GM21423 (cell line): ENCODE results near the gene TRAF1.
A peak's percentile ranks its signal among the peaks of the same experiment; 100 is the strongest.

ENCODE experiments used
- ATAC-seq: cut with Tn5 transposase; IDR thresholded peaks from one replicate; pipeline ENCODE4 v1.9.1; 2021; ENCODE audit warnings: mild to moderate bottlenecking, moderate library complexity; ENCODE audit not compliant: unreplicated experiment

The TRAF1 gene

DNA sequence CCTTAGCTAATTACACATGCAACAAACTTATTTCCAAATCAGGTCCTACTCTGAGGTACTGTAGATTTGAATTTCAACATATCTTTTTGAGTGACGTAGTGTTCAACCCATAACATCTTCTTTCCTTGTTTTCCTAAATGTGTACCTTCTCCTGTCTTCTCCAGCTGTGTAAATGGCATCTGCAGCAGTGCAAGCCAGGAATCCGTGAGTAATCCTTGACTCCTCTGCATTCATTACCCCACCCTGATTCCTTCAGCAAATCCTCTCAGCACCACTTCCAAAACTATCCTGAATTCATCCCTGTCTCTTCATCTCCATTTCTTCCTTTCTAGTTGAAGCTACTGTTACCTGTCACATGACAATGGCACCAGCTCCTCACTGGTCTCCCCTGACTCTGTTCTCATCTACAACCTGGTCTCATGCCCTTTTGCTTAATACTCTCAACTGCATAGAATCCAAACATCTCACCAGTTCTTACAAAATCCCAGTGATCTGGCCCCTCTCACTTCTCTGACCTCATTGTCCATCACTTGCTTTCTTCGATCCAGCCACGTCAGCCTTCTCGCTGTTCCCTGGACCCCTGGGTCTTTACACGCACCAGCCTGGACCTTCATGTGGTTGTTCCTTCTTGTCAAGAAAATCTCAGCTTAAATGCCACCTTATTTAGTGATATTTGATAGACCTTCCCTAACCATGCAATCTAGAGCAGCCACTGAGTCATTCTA lies 14.6 kb upstream of the TRAF1 start:
- ATAC-seq = no peak

DNA sequence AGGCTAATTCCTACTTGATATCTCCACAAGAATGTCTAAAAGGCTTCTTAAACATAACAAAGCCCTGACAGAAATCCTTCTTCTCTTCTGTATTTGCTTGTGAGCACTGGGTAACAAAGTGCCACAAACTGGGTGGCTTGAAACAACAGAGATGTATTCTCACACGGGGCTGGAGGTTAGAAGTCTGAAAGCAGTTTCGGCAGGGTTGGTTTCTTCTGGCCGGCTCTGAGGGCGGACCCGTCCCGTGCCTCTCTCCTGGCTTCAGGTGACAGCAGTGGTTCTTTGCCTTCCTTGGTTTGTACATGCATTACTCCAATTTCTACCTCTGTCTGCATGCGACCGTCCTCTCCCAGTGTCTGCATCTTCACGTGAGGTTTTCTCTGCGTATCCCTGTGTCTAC lies 14.0 kb upstream of the TRAF1 start:
- ATAC-seq = no peak

DNA sequence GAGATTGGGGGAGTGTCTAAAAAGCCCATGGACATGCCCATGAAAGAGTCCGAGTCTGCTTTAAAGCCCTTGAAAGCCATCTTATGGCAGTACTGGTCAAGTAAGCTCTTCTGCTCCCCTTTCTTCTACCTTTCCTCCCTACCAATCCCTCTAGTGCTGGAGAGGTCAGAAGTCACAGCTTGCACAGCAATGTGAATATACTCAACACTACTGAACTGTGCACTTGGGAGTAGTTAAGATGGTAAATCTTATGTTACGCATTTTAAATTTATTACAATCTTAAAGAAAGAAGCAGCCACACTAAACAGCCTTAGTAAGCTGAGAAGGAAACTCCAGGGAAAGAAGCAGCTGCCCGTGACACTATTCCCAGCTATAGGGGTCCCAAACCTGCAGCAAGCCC lies 12.3 kb upstream of the TRAF1 start:
- no peak for ATAC-seq

DNA sequence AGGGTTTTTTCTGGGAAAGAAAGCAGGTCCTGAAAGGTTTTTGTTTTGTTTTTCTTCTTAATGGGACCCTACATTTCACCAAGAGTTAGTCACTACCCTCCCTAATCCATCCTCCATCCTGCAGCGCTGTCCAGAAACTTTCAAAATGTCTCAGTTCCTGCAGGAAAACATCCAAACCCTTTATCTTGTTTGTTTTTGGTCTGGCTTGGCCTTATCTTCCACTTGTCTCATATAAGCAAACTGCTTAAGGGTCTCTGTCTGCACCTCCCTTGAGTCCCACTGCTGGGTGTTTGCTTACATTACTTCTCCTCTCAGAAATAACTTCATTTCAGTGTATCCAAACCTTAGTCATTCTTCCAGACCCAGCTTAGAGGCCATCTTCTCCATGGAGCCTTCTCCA lies 11.0 kb upstream of the TRAF1 start:
- no peak for ATAC-seq

DNA sequence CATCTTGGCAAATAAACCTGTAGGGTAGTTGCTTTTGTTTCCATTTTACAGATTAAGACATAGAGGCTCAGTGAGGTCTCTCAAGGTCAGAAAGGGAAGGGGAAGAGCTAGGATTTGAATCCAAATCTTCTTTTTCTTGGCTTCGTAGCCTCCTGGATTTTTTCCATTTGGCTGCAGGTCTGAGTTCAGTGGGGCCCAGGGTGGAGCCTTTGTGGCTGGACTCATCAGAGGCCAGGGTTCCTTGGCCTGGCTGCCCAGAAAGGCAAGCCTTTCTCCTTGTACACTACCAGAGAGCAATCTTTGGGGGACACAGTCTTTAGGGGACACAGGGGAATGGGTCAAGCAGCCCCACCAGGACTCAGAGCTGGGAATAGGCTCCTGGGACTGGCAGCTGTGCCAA lies 10.5 kb upstream of the TRAF1 start:
- ATAC-seq = no peak

DNA sequence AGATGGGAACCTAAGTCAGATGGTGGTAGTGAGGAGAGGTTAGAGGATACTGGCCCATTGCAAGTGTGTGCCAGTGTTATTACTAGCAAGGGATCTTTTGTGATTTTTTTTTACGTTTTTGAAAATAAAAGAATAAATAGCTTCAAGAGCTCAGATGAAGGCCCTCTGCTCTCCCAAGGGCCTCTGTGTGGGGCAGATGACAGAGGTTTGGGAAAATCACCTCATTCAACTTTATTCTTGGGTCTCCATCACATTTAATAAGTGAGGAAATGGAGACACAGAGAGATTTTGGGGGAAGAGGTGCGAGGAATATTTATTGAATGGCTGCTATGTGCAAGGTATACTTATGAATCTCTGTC lies 10.1 kb upstream of the TRAF1 start:
- ATAC-seq = no peak

DNA sequence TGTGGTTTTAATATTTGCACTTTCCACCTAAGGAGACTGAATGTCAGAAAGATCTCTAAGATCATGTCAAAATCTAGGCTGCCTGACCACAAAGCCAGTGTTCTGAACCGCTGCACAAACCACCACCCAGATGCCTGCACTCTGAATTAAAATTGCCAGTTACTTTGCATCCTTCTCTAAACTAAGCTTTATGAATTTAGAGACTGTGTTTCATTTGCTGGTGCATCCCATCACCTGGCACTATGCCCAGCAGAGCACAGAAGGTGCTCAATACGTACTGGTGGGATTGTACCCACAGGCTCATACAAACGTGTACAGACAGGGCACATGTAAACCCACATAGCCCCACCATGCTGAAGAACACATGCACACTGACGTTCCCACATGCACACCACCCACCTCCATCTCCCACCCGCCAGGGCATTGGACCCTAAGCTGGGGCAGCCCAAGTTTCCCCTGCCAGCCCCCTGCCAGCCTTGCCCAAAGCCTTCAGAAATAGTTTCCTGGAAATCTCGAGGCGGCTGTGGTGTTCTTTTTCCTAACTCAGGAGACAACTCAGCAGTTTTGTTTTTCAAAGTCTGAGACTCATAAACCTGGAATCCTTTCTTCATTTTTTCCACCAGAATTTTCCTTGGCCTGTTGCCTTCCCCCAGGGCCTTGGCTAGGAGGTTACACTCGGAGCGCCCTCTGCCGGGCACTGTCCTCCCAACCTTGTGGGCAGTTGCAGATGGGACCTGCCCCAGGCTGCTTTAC lies 9.6 kb upstream of the TRAF1 start:
- ATAC-seq = peak; percentile 33

DNA sequence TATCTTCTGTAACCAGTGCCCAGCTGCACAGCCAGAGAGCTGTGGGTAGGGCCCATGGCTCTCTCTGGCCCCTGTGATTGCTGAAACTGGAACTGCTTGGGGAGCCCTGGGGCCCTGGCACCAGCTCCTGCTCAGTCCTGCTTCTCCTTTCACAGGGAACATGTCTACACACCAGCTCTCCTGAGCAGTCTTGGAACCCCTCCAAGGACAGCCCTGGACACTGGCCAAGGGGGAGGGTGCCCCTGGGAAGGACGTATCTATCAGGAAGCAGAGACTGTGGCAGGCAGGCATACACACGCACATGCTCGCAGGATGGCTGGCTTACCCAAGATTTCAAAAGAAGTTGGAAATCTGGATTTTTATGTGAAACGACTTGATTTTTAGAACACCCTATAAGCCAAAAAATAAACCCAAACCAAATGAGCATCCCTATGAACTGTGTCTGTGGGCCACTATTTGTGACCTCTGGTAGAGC lies 8.8 kb upstream of the TRAF1 start:
- ATAC-seq = no peak

DNA sequence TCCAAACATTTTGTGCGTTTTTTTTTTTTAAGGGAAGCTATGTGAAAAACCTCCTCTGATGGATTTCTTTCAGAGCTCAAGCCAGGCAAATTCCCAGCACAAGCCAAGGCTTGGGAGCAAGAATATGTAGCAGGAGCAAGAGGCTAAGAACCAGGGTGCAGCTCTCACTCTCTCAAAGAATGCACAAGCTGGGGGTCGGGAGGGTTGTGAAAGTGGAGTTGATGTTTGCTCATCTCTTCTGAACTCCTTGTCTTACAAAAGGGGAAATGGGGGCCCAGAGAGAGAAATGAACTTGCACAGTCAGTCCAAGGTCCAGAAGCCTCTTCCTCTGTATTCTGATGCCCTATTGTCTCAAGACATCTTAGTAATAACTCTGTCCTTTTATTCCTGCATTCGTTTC lies 7.7 kb upstream of the TRAF1 start:
- ATAC-seq = no peak

DNA sequence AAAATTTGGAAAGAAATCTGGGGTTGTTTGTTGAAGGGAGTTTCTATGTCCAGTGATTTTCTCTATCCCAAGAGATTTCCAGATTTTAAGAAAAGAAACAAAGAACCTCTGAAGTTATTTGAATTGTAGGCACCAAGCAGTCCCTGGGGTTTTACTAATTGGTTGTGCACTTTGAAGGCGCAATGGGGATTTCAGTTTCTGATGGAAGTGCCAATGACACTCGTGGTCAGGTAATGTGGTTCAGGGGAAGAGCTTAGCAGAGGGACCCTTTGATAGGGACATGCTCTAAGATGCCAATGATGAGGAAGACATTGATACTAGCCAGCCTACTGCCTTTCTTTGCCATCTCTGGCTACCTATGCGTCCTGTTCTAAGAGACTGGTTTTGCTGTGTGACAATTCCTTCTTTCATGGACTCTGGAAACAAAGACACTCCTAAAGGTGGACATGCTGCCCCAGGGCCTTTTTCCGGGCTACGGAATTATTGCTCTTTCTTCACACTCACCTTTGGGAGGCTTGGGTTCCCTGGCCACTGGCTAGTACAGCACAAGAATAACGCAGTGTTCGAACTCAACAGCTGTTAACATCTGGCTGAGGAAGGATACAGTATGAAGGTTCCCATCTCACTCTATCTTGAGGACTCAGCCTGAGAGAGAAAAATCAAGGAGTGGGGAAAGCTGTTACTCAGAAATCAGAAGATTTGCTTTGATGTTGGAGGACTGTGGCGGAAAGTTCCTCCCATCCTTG lies 6.9 kb upstream of the TRAF1 start:
- no peak for ATAC-seq

DNA sequence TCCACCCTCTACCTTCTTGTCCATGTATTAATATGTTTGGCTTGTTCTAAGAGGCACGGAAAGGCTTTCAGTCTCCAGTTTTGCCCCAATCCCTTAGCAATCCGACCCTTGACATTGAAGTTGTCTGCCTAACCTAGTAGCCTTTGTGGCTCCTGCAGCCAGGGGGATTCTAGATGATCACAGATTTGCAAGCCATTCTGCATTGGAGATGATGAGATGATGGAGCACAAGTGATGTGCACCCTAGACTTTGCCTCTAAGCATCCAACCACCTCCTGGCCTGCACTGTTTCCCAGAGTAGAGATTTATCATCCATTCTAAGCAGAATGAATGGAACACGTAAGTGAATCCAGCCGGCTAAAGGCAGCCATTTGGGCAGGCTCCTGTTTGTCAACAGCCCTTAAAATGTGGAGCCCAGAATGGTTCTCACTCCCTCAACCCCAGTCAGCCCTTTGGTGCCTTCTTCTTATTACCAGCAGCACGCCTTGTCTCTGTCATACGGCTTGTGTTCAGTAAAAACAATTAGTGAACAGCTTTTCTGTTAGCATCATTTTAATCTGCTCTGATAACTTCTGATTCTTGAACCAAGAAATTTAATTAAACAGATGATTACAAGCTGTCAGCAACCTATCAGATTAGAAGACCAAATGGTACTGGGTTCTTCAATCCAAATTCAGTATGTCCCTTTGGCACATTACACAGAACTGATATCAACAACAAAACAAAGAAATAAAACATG lies 5.7 kb upstream of the TRAF1 start:
- ATAC-seq = no peak

DNA sequence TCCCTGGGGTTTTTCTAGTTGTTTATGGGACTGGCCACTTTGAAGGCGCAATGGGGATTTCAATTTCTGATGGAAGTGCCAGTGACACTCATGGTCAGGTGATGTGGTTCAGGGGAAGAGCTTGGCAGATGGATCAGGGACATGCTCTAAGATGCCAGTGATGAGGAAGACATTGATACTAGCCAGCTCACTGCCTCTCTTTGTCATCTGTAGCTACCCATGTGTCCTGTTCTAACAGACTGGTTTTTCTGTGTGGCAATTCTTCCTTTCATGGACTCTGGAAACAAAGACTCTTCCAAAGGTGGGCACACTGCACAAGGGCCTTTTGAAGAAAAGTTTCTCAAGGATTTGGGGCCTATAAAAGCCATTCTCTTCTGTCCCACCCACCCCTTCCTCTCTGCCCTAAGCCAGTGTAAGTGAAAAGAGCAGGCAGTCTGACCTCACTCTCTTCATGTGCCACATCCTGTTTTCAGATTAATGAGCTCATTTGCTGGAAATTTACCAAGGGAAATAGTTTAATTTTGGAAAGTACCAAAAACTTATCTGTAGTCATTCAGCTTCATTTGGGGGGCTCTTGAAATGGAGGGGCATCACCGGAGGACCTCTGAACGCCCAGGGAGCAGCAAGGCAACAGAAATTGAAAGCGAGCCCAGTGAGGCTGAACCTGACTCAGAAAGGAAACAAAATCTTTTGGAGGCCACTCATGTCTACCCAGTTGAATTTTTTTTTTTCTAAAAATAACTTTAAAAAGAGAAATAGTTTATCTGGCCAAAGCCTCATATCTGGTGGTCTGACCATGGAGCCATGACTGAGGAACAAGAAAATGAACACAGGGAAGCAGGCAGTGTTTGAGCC lies 4.9 kb upstream of the TRAF1 start:
- peak; percentile 45 for ATAC-seq

DNA sequence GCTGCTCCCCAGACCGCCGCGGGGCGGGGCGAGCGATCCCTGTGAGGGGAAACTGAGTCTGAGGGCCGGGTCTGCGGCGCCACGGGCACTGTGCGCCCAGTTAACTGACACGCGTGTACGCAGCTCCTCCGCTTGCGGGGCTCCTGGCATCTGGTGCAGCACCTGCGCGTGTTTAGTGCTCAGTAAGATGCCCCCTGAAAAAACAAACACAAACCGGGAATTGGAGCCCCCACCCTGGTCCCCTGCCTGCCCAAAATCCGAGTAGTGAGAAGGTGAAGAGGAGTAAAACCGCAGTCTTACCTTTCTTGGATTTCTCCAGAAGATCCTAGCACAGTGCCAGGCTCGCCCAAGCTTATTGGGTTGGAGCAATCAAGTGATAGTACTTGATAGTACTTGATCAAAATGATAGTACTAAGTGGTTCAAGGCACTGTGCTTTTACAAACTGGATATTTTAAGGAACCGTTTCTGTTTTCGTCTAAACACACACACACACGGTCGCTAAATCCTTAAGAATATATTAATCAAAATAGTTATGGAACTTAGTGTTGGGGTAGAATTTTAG lies 2.7 kb upstream of the TRAF1 start:
- ATAC-seq = no peak

DNA sequence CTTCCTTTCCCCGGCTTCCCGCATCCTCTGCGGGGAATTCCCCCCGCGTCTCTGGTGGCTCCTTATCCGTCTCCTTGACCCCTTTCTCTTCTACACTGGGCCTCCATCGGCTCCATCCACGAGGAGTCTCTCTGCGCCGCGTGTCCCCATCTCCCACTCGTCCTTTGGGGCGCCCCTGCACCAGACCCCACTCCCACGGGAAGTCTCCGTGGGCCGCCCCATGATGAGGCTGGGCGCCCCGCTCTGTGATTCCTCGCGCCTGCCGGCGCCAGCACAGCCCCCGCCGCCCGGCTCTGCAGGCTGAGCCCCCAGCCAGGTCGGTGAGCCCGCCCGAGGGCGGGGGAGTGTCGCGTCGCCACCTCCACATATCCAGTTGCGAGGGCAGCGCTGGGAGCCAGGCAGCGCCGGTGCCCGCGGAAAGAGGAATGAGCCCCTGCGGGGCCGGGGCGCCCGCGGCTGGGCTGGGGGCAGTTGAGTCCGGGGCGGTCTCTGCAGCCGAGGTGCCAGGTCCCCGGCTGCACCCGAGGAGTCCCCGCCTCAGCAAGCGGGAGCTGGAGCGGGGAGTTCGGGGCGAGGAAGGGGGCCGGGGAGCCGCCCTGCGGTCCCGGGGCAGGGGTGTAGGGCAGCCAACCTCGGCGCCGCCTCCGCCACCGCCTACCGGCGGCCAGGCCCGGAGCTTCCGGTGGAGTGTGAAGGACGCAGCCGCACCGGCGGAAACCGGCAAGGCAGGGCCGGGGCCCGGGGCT lies 2.1 kb upstream of the TRAF1 start:
- peak; percentile 28 for ATAC-seq

DNA sequence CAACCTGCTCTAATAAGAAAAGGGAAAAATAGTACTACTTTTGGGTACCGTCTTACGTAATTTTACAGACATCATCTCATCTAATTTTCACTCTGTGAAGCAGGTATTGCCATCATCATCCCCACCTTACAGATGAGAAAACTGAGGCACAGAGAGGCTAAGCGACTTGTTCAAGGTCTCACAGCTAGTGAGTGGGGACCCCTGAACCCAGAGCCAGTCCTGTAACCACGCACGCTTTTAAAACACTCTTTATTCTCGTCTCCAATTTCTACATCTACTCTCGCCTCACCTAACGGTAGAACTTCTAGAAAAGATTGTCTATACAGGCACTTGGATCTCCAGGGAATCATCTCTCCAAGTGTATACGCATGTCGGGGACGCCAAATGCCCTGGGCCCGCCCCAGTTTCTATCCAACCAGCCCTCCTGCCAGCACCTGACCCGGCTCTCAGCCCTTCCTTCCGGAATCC lies 1.5 kb upstream of the TRAF1 start:
- no peak for ATAC-seq

DNA sequence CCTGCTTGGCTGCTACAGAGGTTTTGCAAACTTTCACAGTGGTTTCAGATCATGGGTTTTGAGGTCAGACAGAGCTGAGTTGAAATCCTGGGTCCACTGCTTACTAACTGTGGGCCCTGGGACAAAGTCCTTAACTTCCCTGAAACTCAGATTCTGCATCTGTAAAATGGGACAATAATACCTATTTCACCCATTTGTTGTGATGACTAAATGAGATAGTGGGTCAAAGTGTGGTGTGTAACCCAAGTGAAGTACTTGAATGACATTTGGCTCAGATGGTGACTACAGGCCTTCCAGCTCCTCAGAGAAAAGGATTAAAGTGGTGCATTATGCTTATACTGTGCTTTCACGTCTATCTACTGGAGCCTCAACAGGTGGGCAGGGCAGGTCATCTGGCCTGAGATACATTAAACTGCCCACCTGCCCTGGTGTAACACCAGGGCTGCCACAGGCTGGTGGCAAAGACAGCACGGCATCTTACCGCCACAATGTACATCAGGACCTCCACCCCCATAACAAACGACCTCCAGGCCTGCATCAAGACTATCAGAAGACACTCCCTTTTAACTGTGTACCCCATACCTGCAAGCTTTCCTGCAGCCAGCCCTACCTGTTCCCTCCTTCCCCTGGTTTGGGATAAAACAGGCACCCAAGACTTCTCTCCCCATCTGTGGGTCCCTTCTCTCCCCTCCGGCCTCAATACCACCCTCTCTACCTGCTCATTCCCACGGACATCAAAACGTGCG lies 846 bp upstream of the TRAF1 start:
- no peak for ATAC-seq

DNA sequence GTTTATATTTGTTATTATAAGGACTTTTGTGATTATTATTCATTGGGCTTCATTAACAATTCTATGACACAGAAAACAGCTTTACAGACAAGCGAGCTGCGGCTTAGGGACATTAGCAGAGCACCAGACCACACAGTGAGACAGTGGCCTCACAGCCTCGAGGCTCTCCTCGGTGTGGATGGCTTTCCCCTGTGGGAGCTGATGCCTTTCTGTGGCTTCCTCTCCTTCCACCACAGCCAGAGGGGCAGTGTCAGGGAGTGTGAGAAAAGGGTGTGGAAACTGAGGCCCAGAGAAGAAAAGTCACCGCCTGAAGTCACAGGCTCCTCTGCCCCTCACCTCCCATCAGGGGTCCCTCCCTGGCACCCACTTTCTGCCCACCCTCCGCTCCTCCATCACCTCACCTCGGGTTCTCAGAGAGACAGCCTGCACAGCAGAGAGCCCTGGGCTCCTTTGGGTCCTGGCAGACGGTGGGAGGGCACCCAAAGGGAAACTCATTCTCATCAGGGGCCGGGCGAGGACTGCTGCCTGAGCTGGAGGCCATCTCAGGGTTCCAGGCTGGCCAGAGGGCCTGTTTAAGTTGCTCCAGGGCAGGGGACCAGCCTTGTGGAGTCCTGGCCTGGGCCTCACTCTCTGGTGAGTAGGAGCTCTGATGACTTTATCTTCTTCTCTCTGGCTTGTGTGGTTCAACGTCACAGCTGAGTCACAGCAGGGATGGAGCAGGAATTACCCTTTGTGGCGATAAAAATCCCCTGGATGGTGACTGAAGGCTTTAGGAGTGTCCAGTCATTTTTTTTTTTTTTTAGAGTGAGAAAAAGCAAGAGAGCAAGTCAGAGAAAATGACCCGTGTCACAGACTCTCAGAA lies 830 bp downstream of the TRAF1 start:
- peak; percentile 28 for ATAC-seq
